ENCODE measurements around the gene SIL1. TPM values are rescaled to one million over a fixed set of nuclear protein-coding genes. Genes with fewer than 3 reads are reported as not detected.

The SIL1 gene
- total and polyA plus RNA-seq, 2 donors from 2014 or later = 48.6 to 91.7 TPM

DNA sequence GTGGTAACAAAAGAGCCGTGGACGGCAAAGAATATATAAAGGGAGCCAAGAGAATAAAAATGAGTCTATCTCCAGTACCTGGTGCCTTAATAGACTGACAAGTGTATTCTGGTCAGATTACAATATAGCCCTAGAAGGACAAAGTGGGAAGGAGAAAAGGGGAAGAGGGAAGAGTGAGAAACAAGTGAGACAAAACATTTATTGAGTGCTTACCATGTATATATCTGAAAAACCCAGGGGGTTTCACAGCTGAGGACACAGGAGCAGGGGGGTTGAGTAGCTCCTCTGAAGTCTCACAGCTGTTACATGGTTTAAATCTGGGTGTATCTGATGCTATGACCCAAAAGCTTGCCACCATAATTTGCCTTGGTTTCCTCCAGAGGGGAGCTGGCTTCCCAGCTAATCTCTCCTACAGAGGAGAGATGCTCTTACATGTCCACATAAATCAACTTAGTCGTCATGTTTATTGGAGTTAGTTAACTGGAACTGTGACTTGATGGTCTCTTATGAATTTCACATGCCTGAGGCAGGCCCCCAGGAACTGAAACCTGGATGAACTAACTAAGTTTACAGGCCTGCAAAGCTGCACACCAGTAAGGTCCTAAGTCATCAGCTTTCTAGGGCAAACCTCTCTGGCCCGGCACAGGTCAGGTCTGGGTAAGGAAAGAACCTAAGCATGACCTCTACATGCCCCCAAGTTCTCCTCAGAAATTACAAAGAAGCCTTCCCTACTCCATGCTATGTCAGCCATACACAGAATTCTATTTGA is 15.5 kb downstream of the SIL1 start:
- H3K36me3 ChIP-seq (ENCODE audit: control insufficient read depth in 2 of 3, insufficient read depth in 3 of 3, low read length in 3 of 3) = no peaks in the 10 kb centered on the region
- peaks cover 9 to 27% (median 25%) of the 10 kb centered on the region in 3 donors for H3K4me1 ChIP-seq (ENCODE audit: control insufficient read depth in 2 of 3, insufficient read depth in 2 of 3, low read depth in 1 of 3, low read length in 3 of 3)

DNA sequence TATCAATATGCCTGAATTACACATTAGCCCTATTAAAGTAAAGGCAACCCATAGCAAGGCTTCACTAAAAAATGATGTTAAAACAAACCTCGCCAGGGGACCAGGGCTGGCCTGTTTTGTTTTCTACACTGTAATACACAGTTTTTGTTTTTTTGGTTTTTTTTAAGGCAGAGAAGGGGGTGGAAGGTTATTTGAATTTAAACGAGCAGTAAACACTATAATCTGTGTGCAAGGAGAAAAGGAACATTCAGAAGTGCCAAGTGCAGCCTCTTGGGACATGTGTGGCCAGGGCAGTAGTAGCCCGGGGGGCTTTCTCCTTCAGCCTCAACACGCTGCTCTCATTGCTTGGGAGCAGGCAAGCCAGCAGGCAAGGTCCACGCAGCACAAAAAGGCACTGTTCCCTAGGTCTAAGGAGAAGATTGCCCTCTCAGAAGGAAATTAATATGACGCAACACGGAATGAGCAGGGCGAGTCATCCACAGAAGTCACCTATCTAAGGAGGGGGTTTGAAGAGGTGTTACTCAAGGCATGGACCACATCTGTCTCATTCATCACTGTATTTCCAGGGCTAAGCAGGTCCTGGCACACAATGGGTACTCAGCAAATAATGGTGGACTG is 16.2 kb downstream of the SIL1 start:
- H3K4me3 ChIP-seq (ENCODE audit: low read length in 3 of 3) = no peak overlapping the region
- peaks cover 9 to 29% (median 26%) of the 10 kb centered on the region in 3 donors for H3K4me1 ChIP-seq (ENCODE audit: control insufficient read depth in 2 of 3, insufficient read depth in 2 of 3, low read depth in 1 of 3, low read length in 3 of 3)
- TF ChIP-seq, protein P1, sequence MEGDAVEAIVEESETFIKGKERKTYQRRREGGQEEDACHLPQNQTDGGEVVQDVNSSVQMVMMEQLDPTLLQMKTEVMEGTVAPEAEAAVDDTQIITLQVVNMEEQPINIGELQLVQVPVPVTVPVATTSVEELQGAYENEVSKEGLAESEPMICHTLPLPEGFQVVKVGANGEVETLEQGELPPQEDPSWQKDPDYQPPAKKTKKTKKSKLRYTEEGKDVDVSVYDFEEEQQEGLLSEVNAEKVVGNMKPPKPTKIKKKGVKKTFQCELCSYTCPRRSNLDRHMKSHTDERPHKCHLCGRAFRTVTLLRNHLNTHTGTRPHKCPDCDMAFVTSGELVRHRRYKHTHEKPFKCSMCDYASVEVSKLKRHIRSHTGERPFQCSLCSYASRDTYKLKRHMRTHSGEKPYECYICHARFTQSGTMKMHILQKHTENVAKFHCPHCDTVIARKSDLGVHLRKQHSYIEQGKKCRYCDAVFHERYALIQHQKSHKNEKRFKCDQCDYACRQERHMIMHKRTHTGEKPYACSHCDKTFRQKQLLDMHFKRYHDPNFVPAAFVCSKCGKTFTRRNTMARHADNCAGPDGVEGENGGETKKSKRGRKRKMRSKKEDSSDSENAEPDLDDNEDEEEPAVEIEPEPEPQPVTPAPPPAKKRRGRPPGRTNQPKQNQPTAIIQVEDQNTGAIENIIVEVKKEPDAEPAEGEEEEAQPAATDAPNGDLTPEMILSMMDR (IDR thresholded peaks at IDR 0.05; ENCODE audit: borderline replicate concordance, extremely low read depth, insufficient read depth) = no peak
- H3K36me3 ChIP-seq (ENCODE audit: control insufficient read depth in 2 of 3, insufficient read depth in 3 of 3, low read length in 3 of 3) = no peaks in the 10 kb centered on the region
- DNase-seq (no peak), FAIRE-seq (no peak)
- intact Hi-C loops (cut with DNase I) = no loop called here
- no peaks in the 10 kb centered on the region for H3K9me3 ChIP-seq (ENCODE audit: control insufficient read depth in 2 of 3, insufficient read depth in 1 of 3, low read length in 3 of 3)
- H3K27ac ChIP-seq (ENCODE audit: low read depth in 2 of 2, low read length in 2 of 2) = no peak overlapping the region
- no peaks in the 10 kb centered on the region for H3K27me3 ChIP-seq (ENCODE audit: control insufficient read depth, insufficient read depth, low read length)
- no peak overlapping the region for H3K9ac ChIP-seq (ENCODE audit: low read length in 3 of 3)

More for the DNA sequence above, 15.5 kb downstream of the SIL1 start:
- TF ChIP-seq, protein P1 (IDR thresholded peaks at IDR 0.05; ENCODE audit: borderline replicate concordance, extremely low read depth, insufficient read depth) = no peak
- Histone ChIP-seq H3K9ac (ENCODE audit: low read length in 3 of 3) (no peak overlapping the region), H3K9me3 (ENCODE audit: control insufficient read depth in 2 of 3, insufficient read depth in 1 of 3, low read length in 3 of 3) (no peaks in the 10 kb centered on the region), H3K27me3 (ENCODE audit: control insufficient read depth, insufficient read depth, low read length) (no peaks in the 10 kb centered on the region), H3K27ac (ENCODE audit: low read depth in 2 of 2, low read length in 2 of 2) (no peak overlapping the region), H3K4me3 (ENCODE audit: low read length in 3 of 3) (no peak overlapping the region)
- FAIRE-seq (no peak), DNase-seq (peak in 2 of 5 donors; percentile 34 to 37)
- intact Hi-C loops (cut with DNase I) = no loop called here

DNA sequence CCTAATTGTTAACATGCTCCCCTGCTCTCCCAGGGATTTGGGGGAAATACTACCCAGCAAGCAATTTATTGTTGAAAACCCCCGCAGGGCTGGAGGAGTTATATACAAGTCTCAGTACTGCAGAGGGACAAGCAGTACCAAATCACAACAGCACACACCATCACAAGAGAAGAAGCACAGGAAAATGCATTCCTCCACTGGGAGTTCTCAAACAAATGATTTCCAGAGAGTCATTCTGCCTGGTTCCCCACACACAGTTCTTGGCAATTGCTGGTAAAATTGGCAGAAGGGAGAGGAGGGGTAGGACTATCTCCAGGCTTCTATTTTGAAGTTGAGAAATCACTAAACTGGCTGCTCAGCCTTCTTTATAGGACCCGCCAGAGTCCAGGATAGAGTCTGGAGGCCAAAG is 16.8 kb downstream of the SIL1 start:
- H3K27me3 ChIP-seq (ENCODE audit: control insufficient read depth, insufficient read depth, low read length) = no peaks in the 10 kb centered on the region
- no peak overlapping the region for H3K9ac ChIP-seq (ENCODE audit: low read length in 3 of 3)
- intact Hi-C loops (cut with DNase I) = no loop called here
- H3K4me3 ChIP-seq (ENCODE audit: low read length in 3 of 3) = no peak overlapping the region
- TF ChIP-seq, protein P1 (IDR thresholded peaks at IDR 0.05; ENCODE audit: borderline replicate concordance, extremely low read depth, insufficient read depth) = no peak
- H3K4me1 ChIP-seq (ENCODE audit: control insufficient read depth in 2 of 3, insufficient read depth in 2 of 3, low read depth in 1 of 3, low read length in 3 of 3) = peaks cover 9 to 29% (median 26%) of the 10 kb centered on the region in 3 donors
- no peak for FAIRE-seq
- no peaks in the 10 kb centered on the region for H3K36me3 ChIP-seq (ENCODE audit: control insufficient read depth in 2 of 3, insufficient read depth in 3 of 3, low read length in 3 of 3)
- no peaks in the 10 kb centered on the region for H3K9me3 ChIP-seq (ENCODE audit: control insufficient read depth in 2 of 3, insufficient read depth in 1 of 3, low read length in 3 of 3)
- DNase-seq = peak in 1 of 5 donors; percentile 34
- no peak overlapping the region for H3K27ac ChIP-seq (ENCODE audit: low read depth in 2 of 2, low read length in 2 of 2)
